GM12892 (cell line): ENCODE measurements around the gene RABEP2.

Source experiments
- POLR2A ChIP-seq: IDR thresholded peaks from 2 replicates; pipeline ENCODE4 v1.6.1; 2011; ENCODE audit warnings: low read depth, low read length, control low read depth
- POLR2AphosphoS5 ChIP-seq: IDR thresholded peaks from 2 replicates; pipeline ENCODE4 v1.6.1; 2011; ENCODE audit warnings: low read depth, low read length, control low read depth
- TAF1 ChIP-seq: IDR thresholded peaks from 2 replicates; pipeline ENCODE4 v1.6.1; 2011; ENCODE audit warnings: low read depth, mild to moderate bottlenecking, control low read depth, low read length, borderline replicate concordance

DNA sequence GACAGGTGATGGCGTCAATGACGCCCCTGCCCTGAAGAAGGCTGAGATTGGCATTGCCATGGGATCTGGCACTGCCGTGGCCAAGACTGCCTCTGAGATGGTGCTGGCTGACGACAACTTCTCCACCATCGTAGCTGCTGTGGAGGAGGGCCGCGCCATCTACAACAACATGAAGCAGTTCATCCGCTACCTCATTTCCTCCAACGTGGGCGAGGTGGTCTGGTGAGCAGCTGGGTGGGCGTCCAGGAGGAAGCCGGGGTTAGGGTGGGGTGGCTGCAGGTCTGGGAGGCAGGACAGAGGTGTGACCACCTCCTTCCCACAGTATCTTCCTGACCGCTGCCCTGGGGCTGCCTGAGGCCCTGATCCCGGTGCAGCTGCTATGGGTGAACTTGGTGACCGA lies 23.2 kb downstream of the RABEP2 start:
- no peak for TF ChIP-seq POLR2A
- no peak for TF ChIP-seq TAF1
- TF ChIP-seq POLR2AphosphoS5, result no peak
